IMR-90 (cell line): Measurements from ENCODE around the gene NLRX1. TPM values are rescaled to one million over a fixed set of nuclear protein-coding genes. Genes with fewer than 3 reads are reported as not detected.

ENCODE experiments used
- ATAC-seq: fragments of 200-7000 bp; cut with Tn5 transposase; 2 replicates; pipeline ENCODE4 v1.9.1; 2020; ENCODE audit warnings: low read depth, mild to moderate bottlenecking, moderate library complexity
- BruUV-seq: library from RNA; stranded (reverse); fragments of 400-500 nt; replicated peaks from 2 replicates; lab custom pipeline; 2021; lab: Mats Ljungman, UMichigan
- CTCF ChIA-PET: fragments of 300-600 bp; formaldehyde crosslinking; extraction: SDS; loops from one replicate; lab custom pipeline; 2021; ENCODE audit warnings: antibody characterized with exemption; lab: Yijun Ruan, JAX
- POLR2A ChIA-PET: fragments of 300-600 bp; sonication (Branson Sonifier 250); formaldehyde crosslinking; loops from one replicate; lab custom pipeline; 2022; ENCODE audit warnings: antibody characterized with exemption; ENCODE audit not compliant: unreplicated experiment; lab: Charles Lee
- DNase-seq: peaks from one replicate; pipeline ENCODE4 v3.0.0; 2013
- H2AFZ ChIP-seq: replicated peaks from 2 replicates; pipeline ENCODE3; 2013; ENCODE audit warnings: low read length, mild to moderate bottlenecking; ENCODE audit not compliant: poor library complexity
- H2AK5ac ChIP-seq: 2 replicates; pipeline ENCODE4 v1.6.1; 2013; ENCODE audit warnings: low read depth, low read length, inconsistent platforms
- H2AK9ac ChIP-seq: replicated peaks from 2 replicates; pipeline ENCODE3; 2013; ENCODE audit warnings: mild to moderate bottlenecking, low read depth, low read length, moderate library complexity; ENCODE audit not compliant: poor library complexity
- H2BK120ac ChIP-seq: 2 replicates; pipeline ENCODE4 v1.6.1; 2013; ENCODE audit warnings: low read depth, low read length, inconsistent platforms
- H2BK15ac ChIP-seq: 3 replicates; pipeline ENCODE4 v1.6.1; 2013; ENCODE audit warnings: low read depth, low read length, inconsistent platforms
- H2BK20ac ChIP-seq: 2 replicates; pipeline ENCODE4 v1.6.1; 2013; ENCODE audit warnings: low read depth, mild to moderate bottlenecking, inconsistent platforms, low read length, moderate library complexity
- H2BK5ac ChIP-seq: 2 replicates; pipeline ENCODE4 v1.6.1; 2013; ENCODE audit warnings: mild to moderate bottlenecking, low read depth, low read length, inconsistent platforms; ENCODE audit not compliant: poor library complexity, severe bottlenecking
- H3K14ac ChIP-seq: replicated peaks from 2 replicates; pipeline ENCODE4 v1.6.1; 2013; ENCODE audit warnings: low read depth, low read length, inconsistent platforms
- H3K18ac ChIP-seq: 2 replicates; pipeline ENCODE4 v1.6.1; 2013; ENCODE audit warnings: low read depth, low read length, control low read depth
- H3K23ac ChIP-seq: 2 replicates; pipeline ENCODE4 v1.6.1; 2013; ENCODE audit warnings: low read depth, low read length, inconsistent platforms
- H3K27ac ChIP-seq: 2 replicates; pipeline ENCODE4 v1.5.1; 2013; ENCODE audit warnings: mild to moderate bottlenecking, control low read depth, low read length; ENCODE audit not compliant: insufficient read depth
- H3K27me3 ChIP-seq: 2 replicates; pipeline ENCODE4 v1.6.1; 2013; ENCODE audit warnings: low read length; ENCODE audit not compliant: control insufficient read depth, insufficient read depth
- H3K36me3 ChIP-seq: 2 replicates; pipeline ENCODE4 v1.6.1; 2013; ENCODE audit warnings: low read length, mixed read lengths; ENCODE audit not compliant: control insufficient read depth, insufficient read depth
- H3K4ac ChIP-seq: 2 replicates; pipeline ENCODE4 v1.6.1; 2013; ENCODE audit warnings: low read depth, low read length, inconsistent platforms
- H3K4me1 ChIP-seq: 2 replicates; pipeline ENCODE4 v1.6.1; 2013; ENCODE audit warnings: low read length, mixed read lengths; ENCODE audit not compliant: control insufficient read depth, insufficient read depth
- H3K4me2 ChIP-seq: 2 replicates; pipeline ENCODE4 v1.6.1; 2013; ENCODE audit warnings: low read depth, mild to moderate bottlenecking, control low read depth, low read length, moderate library complexity
- H3K4me3 ChIP-seq: 2 replicates; pipeline ENCODE4 v1.5.1; 2013; ENCODE audit warnings: low read depth, mild to moderate bottlenecking, control low read depth, low read length, moderate library complexity; ENCODE audit not compliant: insufficient read depth
- H3K56ac ChIP-seq: 2 replicates; pipeline ENCODE4 v1.6.1; 2013; ENCODE audit warnings: low read length, inconsistent platforms; ENCODE audit not compliant: insufficient read depth; ENCODE audit errors: extremely low read depth
- H3K79me1 ChIP-seq, 2 experiments: 2 replicates each; pipeline ENCODE4 v1.6.1; 2013; ENCODE audit warnings: low read length in 2 of 2, inconsistent platforms in 1 of 2, low read depth in 1 of 2
- H3K9ac ChIP-seq: 2 replicates; pipeline ENCODE4 v1.6.1; 2013; ENCODE audit warnings: low read depth, low read length, control low read depth
- H3K9me1 ChIP-seq: 2 replicates; pipeline ENCODE4 v1.6.1; 2013; ENCODE audit warnings: low read length, inconsistent platforms; ENCODE audit not compliant: insufficient read depth
- H3K9me3 ChIP-seq: 2 replicates; pipeline ENCODE4 v1.6.1; 2013; ENCODE audit warnings: low read length; ENCODE audit not compliant: control insufficient read depth, insufficient read depth
- H4K20me1 ChIP-seq: 2 replicates; pipeline ENCODE4 v1.6.1; 2013; ENCODE audit warnings: low read length, inconsistent platforms; ENCODE audit not compliant: insufficient read depth
- H4K5ac ChIP-seq: 2 replicates; pipeline ENCODE4 v1.6.1; 2013; ENCODE audit warnings: mild to moderate bottlenecking, low read depth, low read length, control low read depth
- H4K8ac ChIP-seq, 2 experiments: 2 replicates each; pipeline ENCODE4 v1.6.1; 2013; ENCODE audit warnings: low read depth in 2 of 2, low read length in 2 of 2, control low read depth in 1 of 2, inconsistent platforms in 1 of 2
- H4K91ac ChIP-seq: 2 replicates; pipeline ENCODE4 v1.6.1; 2013; ENCODE audit warnings: low read depth, low read length, inconsistent platforms; ENCODE audit not compliant: insufficient read depth
- CHD1 ChIP-seq: IDR thresholded peaks from 2 replicates; pipeline ENCODE4 v1.6.1; 2012; ENCODE audit warnings: low read depth, low read length, improper control_type of control experiment
- CTCF ChIP-seq: conservative IDR thresholded peaks from 2 replicates; pipeline ENCODE4 v1.5.1; 2012; ENCODE audit warnings: mild to moderate bottlenecking, low read depth, low read length, improper control_type of control experiment
- ELK1 ChIP-seq: fragments of 150-350 bp; IDR thresholded peaks from 2 replicates; pipeline ENCODE4 v1.6.1; 2016; ENCODE audit warnings: low read depth, mild to moderate bottlenecking, low read length, moderate library complexity, borderline replicate concordance
- MAFK ChIP-seq: IDR thresholded peaks from 2 replicates; pipeline ENCODE4 v1.6.1; 2012; ENCODE audit warnings: low read depth, low read length, improper control_type of control experiment
- MAZ ChIP-seq: IDR thresholded peaks from 2 replicates; pipeline ENCODE4 v1.6.1; 2012; ENCODE audit warnings: low read depth, mild to moderate bottlenecking, low read length, improper control_type of control experiment, moderate library complexity, borderline replicate concordance
- MXI1 ChIP-seq: IDR thresholded peaks from 2 replicates; pipeline ENCODE4 v1.6.1; 2012; ENCODE audit warnings: low read depth, mild to moderate bottlenecking, low read length, moderate library complexity, borderline replicate concordance
- POLR2A ChIP-seq: IDR thresholded peaks from 2 replicates; pipeline ENCODE4 v1.6.1; 2012; ENCODE audit warnings: mild to moderate bottlenecking, low read depth, low read length
- RAD21 ChIP-seq: IDR thresholded peaks from 2 replicates; pipeline ENCODE4 v1.6.1; 2012; ENCODE audit warnings: low read length, improper control_type of control experiment
- RFX5 ChIP-seq: IDR thresholded peaks from 2 replicates; pipeline ENCODE4 v1.8.0; 2012; ENCODE audit warnings: low read depth, mild to moderate bottlenecking, low read length, moderate library complexity
- WGBS, 2 experiments: methylation state at CpG; one replicate each; pipeline versions ENCODE4 v1.1.5 to v1.1.7; 2013; ENCODE audit warnings: missing lambda C conversion rate in 2 of 2; ENCODE audit not compliant: insufficient read length in 1 of 2; ENCODE audit errors: extremely low coverage in 2 of 2; 5-methylcytosine and 5-hydroxymethylcytosine counted together
- dilution Hi-C: fragments of 300-500 bp; cut with HindIII; formaldehyde crosslinking; loops from one replicate; pipeline ENCODE4 v1.14.3; 2018; ENCODE audit warnings: low sequenced_read_pairs; ENCODE audit not compliant: unreplicated experiment
- in situ Hi-C: fragments of 300-500 bp; cut with MboI; formaldehyde crosslinking; loops from 3 replicates; pipeline ENCODE4 v1.14.3; 2019; ENCODE audit warnings: low sequenced_read_pairs, inconsistent platforms, mixed read lengths
- intact Hi-C: fragments of 100-400 bp; cut with micrococcal nuclease; formaldehyde crosslinking; loops from 2 replicates; pipeline ENCODE4 v1.10.0; 2022
- polyA plus RNA-seq, 3 experiments: library from polyadenylated mRNA; depleted of rRNA; stranded (reverse); fragments of >200 nt; gene quantifications; 2 replicates each; pipeline ENCODE4 v1.2.3, GENCODE V29; 2012; ENCODE audit warnings: low replicate concordance in 1 of 3
- total RNA-seq: library from RNA; depleted of rRNA; stranded (reverse); fragments of >200 nt; gene quantifications from 2 replicates; pipeline ENCODE4 v1.2.3, GENCODE V29; 2012

The NLRX1 gene
- total and polyA plus RNA-seq, 2 of the 4 experiments (the other 2 are of a cell fraction): 3.0 to 4.9 TPM

DNA sequence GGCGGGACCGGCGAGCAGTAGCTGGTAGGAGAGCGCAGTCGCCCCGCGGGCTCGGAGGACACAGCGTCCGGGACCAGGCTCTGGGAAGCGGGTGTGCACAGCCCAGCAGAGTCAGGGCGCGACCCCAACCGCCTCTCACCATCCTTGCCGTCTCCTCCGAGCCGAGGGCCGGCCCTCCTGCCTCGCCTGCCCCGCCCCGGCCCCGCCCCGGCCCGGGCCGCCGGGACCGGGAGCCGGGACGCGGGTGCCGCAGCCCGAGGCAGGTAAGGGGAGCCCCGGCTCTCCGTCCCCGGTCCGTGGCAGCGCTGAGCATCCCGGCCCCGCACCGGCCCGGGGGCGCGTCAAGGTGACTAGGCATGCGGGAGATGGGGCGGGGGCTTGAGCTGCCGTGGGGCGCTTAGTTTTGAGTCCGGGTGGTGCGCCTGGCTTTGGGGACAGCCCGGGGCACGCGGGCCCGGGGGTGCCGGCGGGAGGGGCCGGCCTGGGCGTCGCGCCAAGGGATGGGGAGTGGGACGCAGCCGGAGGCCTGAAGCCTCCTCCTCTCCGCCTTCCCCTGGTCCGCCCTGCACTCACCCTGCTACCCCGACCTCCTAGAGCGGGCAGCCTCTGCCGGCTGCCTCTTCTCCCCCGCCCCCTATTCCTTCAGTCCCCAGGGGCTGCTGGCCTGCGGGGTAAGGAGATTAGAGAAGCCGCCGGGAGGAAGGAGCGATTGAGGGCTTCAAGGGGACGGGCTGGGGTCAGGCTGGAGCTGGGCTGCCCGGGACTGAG is 19.3 kb upstream of the NLRX1 start, which contains the start of gene ABCG4 (continued):
- no peak for TF ChIP-seq MAFK
- TF ChIP-seq MAZ: no peak

DNA sequence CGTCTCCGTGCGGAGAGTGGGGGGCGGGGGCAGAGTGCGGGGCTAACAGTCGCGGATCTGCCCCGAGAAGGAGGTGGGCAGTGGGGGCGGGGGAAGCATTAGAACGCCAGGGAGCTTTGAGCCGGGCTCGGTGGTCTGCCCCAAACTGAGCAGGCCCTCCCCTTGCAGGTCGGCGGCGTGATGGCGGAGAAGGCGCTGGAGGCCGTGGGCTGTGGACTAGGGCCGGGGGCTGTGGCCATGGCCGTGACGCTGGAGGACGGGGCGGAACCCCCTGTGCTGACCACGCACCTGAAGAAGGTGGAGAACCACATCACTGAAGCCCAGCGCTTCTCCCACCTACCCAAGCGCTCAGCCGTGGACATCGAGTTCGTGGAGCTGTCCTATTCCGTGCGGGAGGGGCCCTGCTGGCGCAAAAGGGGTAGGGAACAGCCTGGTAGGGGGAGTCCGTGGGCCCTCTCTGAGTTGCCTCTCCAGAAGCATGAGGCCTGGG is 18.7 kb upstream of the NLRX1 start:
- Histone ChIP-seq H4K20me1 (no peaks in the 10 kb centered on the region), H2BK20ac (no peak overlapping the region), H4K8ac (no peak overlapping the region), H2BK15ac (no peak overlapping the region), H3K56ac (no peak overlapping the region), H3K27me3 (peaks cover 53% of the 10 kb centered on the region), H3K23ac (no peak overlapping the region), H2BK120ac (no peak overlapping the region), H3K4me2 (no peak overlapping the region; the same call in 1 of the 2 replicates), H3K4me1 (0 out of 2 replicates have a peak, but pooled peaks cover 2% of the 10 kb centered on the region), H2BK5ac (no peak overlapping the region), H4K91ac (no peak overlapping the region), H4K5ac (no peak overlapping the region), H3K4me3 (peak overlapping the region; percentile 66; the same call in 1 of the 2 replicates), H2AK5ac (0 out of 2 replicates have a peak overlapping the region, but pooled peaks have one; percentile 21), H3K79me1 (no peaks in the 10 kb centered on the region), H3K9me3 (no peaks in the 10 kb centered on the region), H2AK9ac (no peak overlapping the region), H3K4ac (no peak overlapping the region), H3K36me3 (no peaks in the 10 kb centered on the region), H3K18ac (no peak overlapping the region), H2AFZ (peak overlapping the region; percentile 97), H3K14ac (no peak overlapping the region), H3K9me1 (no peaks in the 10 kb centered on the region; the same call in 1 of the 2 replicates), H3K27ac (no peak overlapping the region), H3K9ac (no peak overlapping the region)
- ChIA-PET POLR2A (interaction anchor here (0.6 kb wide), 1 partner anchor 114 kb away, joined by 4 read pairs; no protein-coding TSS in a partner anchor), CTCF (no interaction called here)
- dilution Hi-C loops (no loop called here), intact Hi-C loops (loop anchor here (5.0 kb wide), 2 partner anchors 172 to 187 kb away; no protein-coding TSS in a partner anchor), in situ Hi-C loops (no loop called here)
- no TSS peak for BruUV-seq
- TF ChIP-seq RAD21 (no peak), POLR2A (no peak), RFX5 (no peak), MXI1 (no peak), CHD1 (no peak), CTCF (no peak), ELK1 (no peak)
- ATAC-seq (no peak), DNase-seq (no peak)
- WGBS, 2 experiments: 19% methylated on average over 13 of the region's 33 CpGs; no CpG with 5 or more reads in 1 of the 2 experiments
